LHCN-M2 (cell line): ENCODE measurements around the gene NEDD8. TPM values are rescaled to one million over a fixed set of nuclear protein-coding genes. Genes with fewer than 3 reads are reported as not detected.
"Not testable (repeated sequence)": the region's sequence is repeated elsewhere in the genome, so short reads cannot be mapped to it uniquely, and the experiment has no call there.

Experiments used
- DNase-seq: peaks from one replicate; pipeline ENCODE4 v3.0.0-alpha.2; 2012; ENCODE audit warnings: low read depth
- total RNA-seq: library from RNA; depleted of rRNA; stranded (reverse); fragments of >200 nt; gene quantifications from 2 replicates; pipeline ENCODE4 v1.2.3, GENCODE V29; 2014

NEDD8 gene
- total RNA-seq, 1 experiment from 2014 or later: 260 TPM

GRCh38 chr14:24249230-24250021 is 17.3 kb upstream of the NEDD8 start:
- DNase-seq: no peak

GRCh38 chr14:24247422-24247821 is 15.3 kb upstream of the NEDD8 start:
- DNase-seq: no peak

- peak; percentile 10 for DNase-seq
Measured at GRCh38 chr14:24246765-24247212, 14.6 kb upstream of the NEDD8 start.

GRCh38 chr14:24245350-24245749 is 13.2 kb upstream of the NEDD8 start:
- not testable (repeated sequence) for DNase-seq

GRCh38 chr14:24243336-24243836 is 11.2 kb upstream of the NEDD8 start:
- no peak for DNase-seq

- peak; percentile 87 for DNase-seq
Measured at GRCh38 chr14:24241829-24242443, 9.8 kb upstream of the NEDD8 start.

- DNase-seq: no peak
Measured at GRCh38 chr14:24240110-24240918, 8.1 kb upstream of the NEDD8 start.

- DNase-seq: no peak
Measured at GRCh38 chr14:24238527-24239037, 6.4 kb upstream of the NEDD8 start.

GRCh38 chr14:24238123-24238522 is 6.0 kb upstream of the NEDD8 start:
- DNase-seq: no peak

GRCh38 chr14:24237463-24237955 is 5.3 kb upstream of the NEDD8 start:
- DNase-seq: peak; percentile 65

- DNase-seq: no peak
Measured at GRCh38 chr14:24236689-24237462, 4.7 kb upstream of the NEDD8 start.

- no peak for DNase-seq
Measured at GRCh38 chr14:24235804-24236688, 3.9 kb upstream of the NEDD8 start.

- DNase-seq: no peak
Measured at GRCh38 chr14:24234095-24235005, 2.2 kb upstream of the NEDD8 start.

- DNase-seq: no peak
Measured at GRCh38 chr14:24233538-24233866, 1.3 kb upstream of the NEDD8 start.

- DNase-seq: peak; percentile 5
Measured at GRCh38 chr14:24232645-24233537, 724 bp upstream of the NEDD8 start, which contains the start of gene GMPR2. Gene GMPR2, plus strand, starts transcription at chr14:24232929. Its CDS starts 325 bp downstream, at chr14:24233254.

GRCh38 chr14:24231263-24232120 is 675 bp downstream of the NEDD8 start:
- DNase-seq: no peak

GRCh38 chr14:24228902-24229301 is 3.3 kb downstream of the NEDD8 start:
- DNase-seq: no peak
